Endothelial cell of umbilical vein (primary cell): ENCODE data around the gene IQSEC3.

Experiments used
- CTCF ChIP-seq, 2 donors: IDR thresholded peaks; 1 replicate in 1 of 2; 2 replicates in 1 of 2; pipeline ENCODE4 v1.5.1; 2011; ENCODE audit warnings: low read length in 2 of 2, mild to moderate bottlenecking in 2 of 2, moderate library complexity in 2 of 2, control low read depth in 1 of 2, inconsistent platforms in 1 of 2, low read depth in 1 of 2; ENCODE audit not compliant: insufficient read depth in 1 of 2; ENCODE audit errors: extremely low read depth in 1 of 2
- EZH2 ChIP-seq: IDR thresholded peaks from 2 replicates; pipeline ENCODE4 v1.6.1; 2012; ENCODE audit warnings: borderline replicate concordance, low read depth, mild to moderate bottlenecking, moderate library complexity, low read length, inconsistent platforms; ENCODE audit not compliant: severe bottlenecking
- FOS ChIP-seq: IDR thresholded peaks from 2 replicates; pipeline ENCODE4 v1.6.1; 2011; ENCODE audit warnings: mild to moderate bottlenecking, low read length, moderate library complexity, borderline replicate concordance; ENCODE audit not compliant: insufficient read depth
- GATA2 ChIP-seq: IDR thresholded peaks from 2 replicates; pipeline ENCODE4 v1.7.0; 2011; ENCODE audit warnings: low read depth, mild to moderate bottlenecking, moderate library complexity, mixed read lengths, low read length; ENCODE audit not compliant: insufficient read length, insufficient read depth
- JUN ChIP-seq: IDR thresholded peaks from 2 replicates; pipeline ENCODE4 v1.6.1; 2011; ENCODE audit warnings: borderline replicate concordance, low read depth; ENCODE audit not compliant: insufficient read length, insufficient read depth
- MAX ChIP-seq: IDR thresholded peaks from 2 replicates; pipeline ENCODE4 v1.6.1; 2011; ENCODE audit not compliant: insufficient read depth, insufficient read length
- MYC ChIP-seq: IDR thresholded peaks from one replicate; pipeline ENCODE4 v1.6.1; 2011; ENCODE audit warnings: mild to moderate bottlenecking, low read depth, low read length
- POLR2A ChIP-seq: IDR thresholded peaks from 2 replicates; pipeline ENCODE4 v1.6.1; 2012; ENCODE audit warnings: low read depth, mild to moderate bottlenecking, control low read depth, low read length
- POLR2AphosphoS5 ChIP-seq: IDR thresholded peaks from 2 replicates; pipeline ENCODE4 v1.6.1; 2012; ENCODE audit warnings: low read depth, mild to moderate bottlenecking, control low read depth, low read length, moderate library complexity; ENCODE audit not compliant: insufficient read depth

- TF ChIP-seq GATA2, result no peak
- no peak for TF ChIP-seq EZH2
- TF ChIP-seq MYC, result no peak
- no peak for TF ChIP-seq POLR2AphosphoS5
- TF ChIP-seq CTCF (IDR thresholded peaks at IDR 0.05; ENCODE audit: extremely low read depth in 1 of 2, insufficient read depth in 1 of 2, low read depth in 1 of 2, low read length in 2 of 2), result no peak
- no peak for TF ChIP-seq POLR2A
- TF ChIP-seq FOS, result no peak
- no peak for TF ChIP-seq MAX
- no peak for TF ChIP-seq JUN
These were observed 24.6 kb downstream of the IQSEC3 start for GRCh38 chr12:91213-91612.
